NCI-H460 (cell line): Measurements from ENCODE around the gene ALDH16A1. TPM values are rescaled to one million over a fixed set of nuclear protein-coding genes. Genes with fewer than 3 reads are reported as not detected.
"Not testable (repeated sequence)": the region's sequence is repeated elsewhere in the genome, so short reads cannot be mapped to it uniquely, and the experiment has no call there.

Experiments used
- DNase-seq: peaks from one replicate; pipeline ENCODE4 v3.0.0-alpha.2; 2016; ENCODE audit warnings: low read depth; ENCODE audit errors: extremely low read depth
- total RNA-seq: library from RNA; depleted of rRNA; stranded (reverse); fragments of >200 nt; shearing (Covaris generic); gene quantifications from 2 replicates; pipeline ENCODE4 v1.2.3, GENCODE V29; 2014

Gene ALDH16A1
- total RNA-seq, 1 experiment from 2014 or later, result 32.4 TPM

GRCh38 chr19:49461656-49462055 is 8.6 kb downstream of the ALDH16A1 start:
- DNase-seq, result no peak

- DNase-seq, result no peak
These were observed 9.5 kb downstream of the ALDH16A1 start for GRCh38 chr19:49462492-49462891.

- DNase-seq, result no peak
These were observed 11.1 kb downstream of the ALDH16A1 start for GRCh38 chr19:49463960-49464740.

GRCh38 chr19:49465371-49465770 is 12.3 kb downstream of the ALDH16A1 start:
- DNase-seq, result no peak

- DNase-seq, result no peak
These were observed 15.2 kb downstream of the ALDH16A1 start for GRCh38 chr19:49468199-49468598.

GRCh38 chr19:49468746-49469447 is 15.9 kb downstream of the ALDH16A1 start:
- peak; percentile 76 for DNase-seq

- no peak for DNase-seq
These were observed 17.0 kb downstream of the ALDH16A1 start for GRCh38 chr19:49469828-49470614.

GRCh38 chr19:49470615-49470978 is 17.6 kb downstream of the ALDH16A1 start:
- DNase-seq, result no peak

GRCh38 chr19:49472936-49473335 is 19.9 kb downstream of the ALDH16A1 start:
- no peak for DNase-seq

- DNase-seq, result not testable (repeated sequence)
These were observed 20.5 kb downstream of the ALDH16A1 start for GRCh38 chr19:49473501-49473867.

- no peak for DNase-seq
These were observed 21.0 kb downstream of the ALDH16A1 start, which contains the start of gene FLT3LG for GRCh38 chr19:49473868-49474541. TSS of gene FLT3LG (plus strand) at chr19:49474215. CDS start at chr19:49474640, 425 bp downstream.

GRCh38 chr19:49474542-49474924 is 21.5 kb downstream of the ALDH16A1 start:
- DNase-seq, result no peak

GRCh38 chr19:49475191-49475917 is 22.3 kb downstream of the ALDH16A1 start:
- no peak for DNase-seq

GRCh38 chr19:49475995-49476880 is 23.2 kb downstream of the ALDH16A1 start:
- no peak for DNase-seq

- DNase-seq, result no peak
These were observed 27.1 kb downstream of the ALDH16A1 start for GRCh38 chr19:49479975-49480628.

GRCh38 chr19:49481020-49481683 is 28.1 kb downstream of the ALDH16A1 start:
- DNase-seq, result no peak

GRCh38 chr19:49486232-49486631 is 33.2 kb downstream of the ALDH16A1 start:
- DNase-seq, result no peak

- DNase-seq, result no peak
These were observed 33.8 kb downstream of the ALDH16A1 start for GRCh38 chr19:49486710-49487276.
